NCI-H2081 treated with DMSO at 0.1 percent for 48 hours (cell line): ENCODE measurements around the gene NABP1.

Experiments used
- DNase-seq: peaks from one replicate; lab custom pipeline; 2025; lab: John Stamatoyannopoulos, UW

Gene NABP1

DNA sequence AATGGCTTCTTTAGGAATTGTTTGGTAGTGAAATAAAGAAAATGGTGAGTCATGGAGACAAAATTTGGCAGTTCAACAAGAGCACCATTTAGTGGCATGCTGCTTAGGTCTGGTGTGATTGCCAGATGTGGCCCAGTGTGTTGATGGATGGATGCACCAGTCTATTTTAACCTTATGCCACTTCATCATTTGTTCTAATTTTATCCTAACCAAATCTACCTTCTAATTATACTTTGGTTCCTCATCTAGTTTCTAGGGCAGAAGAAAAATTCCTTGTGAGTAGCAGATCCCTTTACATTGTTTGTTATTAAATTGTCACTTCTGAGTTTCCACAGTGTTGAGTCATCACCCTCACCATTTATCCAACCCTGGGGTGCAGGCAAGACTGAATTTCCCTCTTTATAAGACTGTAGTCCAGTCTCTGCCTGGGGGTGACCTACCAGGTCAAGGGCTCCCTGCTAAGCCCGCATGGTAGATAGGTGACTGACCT is 32.5 kb downstream of the NABP1 start:
- no peak for DNase-seq

DNA sequence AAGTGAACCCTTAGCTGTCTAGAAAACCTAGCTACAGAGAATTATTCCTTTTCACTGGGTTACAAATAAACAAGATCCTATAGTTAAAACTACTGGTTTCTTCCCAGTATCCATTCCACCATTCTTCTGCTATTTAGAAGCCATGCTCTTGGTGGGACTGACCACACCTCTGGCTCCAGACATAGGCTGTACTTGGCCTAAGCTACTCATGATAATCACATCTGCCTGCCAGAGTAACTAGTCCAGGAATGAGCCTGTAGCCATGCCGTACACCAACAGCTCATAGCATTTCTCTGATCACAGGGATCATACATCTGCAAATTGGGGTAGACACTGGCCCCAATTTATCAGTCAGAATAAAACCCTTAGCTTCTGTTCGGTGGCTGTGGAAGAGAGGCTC is 33.7 kb downstream of the NABP1 start:
- no peak for DNase-seq

DNA sequence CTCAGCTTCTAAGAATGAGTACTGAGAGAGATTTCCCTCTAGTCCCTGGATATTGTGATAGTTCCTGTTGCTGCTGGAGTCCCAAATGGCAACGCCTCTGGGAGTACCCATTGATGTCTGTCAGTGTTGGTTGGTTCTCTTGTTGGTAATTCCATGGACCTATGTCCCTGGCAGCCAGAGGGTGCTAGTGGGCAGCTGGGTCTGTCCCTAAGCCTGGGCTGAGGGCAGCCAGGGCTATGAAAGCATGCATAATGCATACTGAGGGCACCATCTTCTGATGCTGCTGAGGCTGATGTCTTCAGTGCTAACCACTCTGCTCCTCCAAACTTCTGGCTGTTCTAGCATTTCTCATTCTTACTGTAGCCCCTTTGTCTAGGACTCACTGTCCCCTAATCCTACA is 35.9 kb downstream of the NABP1 start:
- no peak for DNase-seq

DNA sequence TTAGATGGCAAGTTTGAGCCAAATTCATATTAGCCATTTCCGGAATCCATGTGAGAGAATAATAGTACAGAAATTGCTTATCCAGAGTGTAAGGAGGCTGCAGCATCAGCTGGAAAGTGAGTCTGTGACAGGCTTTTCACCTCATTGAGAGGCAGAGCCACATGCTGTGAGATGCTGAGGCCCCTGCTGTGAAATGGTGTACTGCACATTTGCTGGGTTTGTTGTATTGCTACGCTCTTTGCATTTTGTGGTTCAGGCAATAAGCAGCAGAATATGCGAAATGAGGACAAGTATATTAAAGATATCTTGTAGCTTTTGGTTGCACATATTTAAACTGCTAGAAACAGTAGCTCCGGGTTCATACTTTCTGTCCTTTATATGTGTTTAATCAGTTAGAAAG is 37.0 kb downstream of the NABP1 start:
- no peak for DNase-seq

DNA sequence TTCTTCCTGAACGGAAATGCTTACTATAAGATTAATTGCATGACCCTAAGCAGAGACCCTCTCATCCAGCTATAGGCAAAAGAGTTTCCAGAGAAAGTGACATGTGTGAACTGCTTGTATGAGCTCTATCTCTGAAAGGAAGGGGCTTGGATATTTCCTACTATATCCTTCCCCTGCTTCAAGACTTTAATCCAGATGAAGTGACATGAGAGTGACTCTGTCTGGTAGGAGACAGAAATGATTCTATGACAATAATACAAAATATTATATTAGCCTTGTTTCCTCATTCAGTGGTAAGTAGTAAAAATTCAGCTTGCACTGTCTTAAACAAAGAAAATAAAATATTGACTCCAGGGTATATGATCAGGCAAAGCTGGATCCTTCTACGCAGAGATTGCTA is 37.5 kb downstream of the NABP1 start:
- no peak for DNase-seq

DNA sequence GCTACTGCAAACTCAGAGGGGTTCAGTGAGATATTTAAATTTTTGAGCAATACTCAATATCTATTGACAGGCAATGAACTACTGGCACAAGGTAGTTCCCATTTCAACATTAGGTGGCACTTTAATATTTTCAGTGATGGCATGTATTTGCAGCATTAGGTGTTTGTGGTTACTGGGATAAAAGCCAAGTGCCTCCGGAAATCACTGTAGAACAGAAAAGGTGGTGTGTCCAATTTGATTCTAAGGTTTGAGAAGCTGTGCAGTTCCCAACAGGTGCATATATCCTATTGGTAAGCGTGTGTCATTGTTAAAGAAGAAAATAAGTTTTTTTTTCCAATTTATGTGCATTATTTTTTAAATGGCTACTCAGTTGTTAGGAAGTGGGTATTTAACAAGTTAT is 41.3 kb downstream of the NABP1 start:
- no peak for DNase-seq

DNA sequence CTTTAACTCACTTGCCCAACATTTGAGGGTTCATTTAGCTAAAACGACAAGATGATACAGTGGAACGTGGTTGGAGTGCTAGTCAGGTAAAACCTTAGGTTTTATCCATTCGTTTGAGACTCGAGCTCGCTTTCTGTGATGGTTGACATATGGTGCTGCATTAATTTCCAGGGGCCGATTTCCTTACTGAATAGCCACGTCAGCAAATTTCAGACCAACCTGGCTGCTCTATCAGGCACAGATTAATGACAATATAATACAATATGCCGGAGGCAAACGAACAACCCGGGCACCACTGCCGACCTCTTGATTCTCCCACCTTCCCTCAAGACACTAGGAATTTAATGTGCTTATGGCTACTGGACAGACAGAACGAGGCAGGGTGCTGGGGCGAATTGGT is 42.0 kb downstream of the NABP1 start:
- no peak for DNase-seq

DNA sequence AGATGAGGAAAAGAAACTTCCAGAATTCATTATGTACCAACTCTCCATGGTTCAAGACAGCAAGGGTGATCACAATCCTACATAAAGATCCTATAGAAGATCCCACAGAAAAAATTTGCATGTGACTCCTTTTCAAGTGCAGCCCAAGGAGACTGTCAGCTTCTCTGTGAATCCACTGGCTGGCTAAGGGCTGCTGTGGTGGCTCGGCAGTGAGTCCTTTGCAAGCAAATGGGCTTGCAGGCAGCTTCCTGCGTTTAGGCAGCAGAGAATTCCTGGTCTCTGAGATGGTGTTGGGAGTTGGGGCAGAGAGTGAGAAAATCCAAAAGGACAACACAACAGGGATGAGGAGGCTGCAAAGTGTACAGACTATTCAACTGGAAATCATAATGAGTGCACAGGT is 43.4 kb downstream of the NABP1 start:
- no peak for DNase-seq

DNA sequence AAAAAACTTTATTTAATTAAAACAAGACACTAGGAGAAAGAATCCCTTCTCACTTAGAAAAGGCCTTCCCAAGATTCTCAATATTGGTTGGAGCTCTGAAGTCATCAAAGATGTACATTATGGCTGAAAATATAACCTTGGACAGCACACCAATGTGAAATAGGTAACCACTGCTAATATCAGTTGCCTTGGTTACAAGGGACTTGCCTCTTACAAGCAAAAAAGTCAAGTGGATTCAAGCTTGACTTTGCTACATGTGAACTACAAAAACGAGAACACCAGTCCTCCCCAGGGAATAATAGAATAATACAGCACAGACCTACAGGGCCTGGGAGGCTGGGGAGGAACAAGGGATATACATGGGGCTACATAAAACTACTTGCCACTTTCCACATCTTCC is 46.1 kb downstream of the NABP1 start:
- DNase-seq = no peak

DNA sequence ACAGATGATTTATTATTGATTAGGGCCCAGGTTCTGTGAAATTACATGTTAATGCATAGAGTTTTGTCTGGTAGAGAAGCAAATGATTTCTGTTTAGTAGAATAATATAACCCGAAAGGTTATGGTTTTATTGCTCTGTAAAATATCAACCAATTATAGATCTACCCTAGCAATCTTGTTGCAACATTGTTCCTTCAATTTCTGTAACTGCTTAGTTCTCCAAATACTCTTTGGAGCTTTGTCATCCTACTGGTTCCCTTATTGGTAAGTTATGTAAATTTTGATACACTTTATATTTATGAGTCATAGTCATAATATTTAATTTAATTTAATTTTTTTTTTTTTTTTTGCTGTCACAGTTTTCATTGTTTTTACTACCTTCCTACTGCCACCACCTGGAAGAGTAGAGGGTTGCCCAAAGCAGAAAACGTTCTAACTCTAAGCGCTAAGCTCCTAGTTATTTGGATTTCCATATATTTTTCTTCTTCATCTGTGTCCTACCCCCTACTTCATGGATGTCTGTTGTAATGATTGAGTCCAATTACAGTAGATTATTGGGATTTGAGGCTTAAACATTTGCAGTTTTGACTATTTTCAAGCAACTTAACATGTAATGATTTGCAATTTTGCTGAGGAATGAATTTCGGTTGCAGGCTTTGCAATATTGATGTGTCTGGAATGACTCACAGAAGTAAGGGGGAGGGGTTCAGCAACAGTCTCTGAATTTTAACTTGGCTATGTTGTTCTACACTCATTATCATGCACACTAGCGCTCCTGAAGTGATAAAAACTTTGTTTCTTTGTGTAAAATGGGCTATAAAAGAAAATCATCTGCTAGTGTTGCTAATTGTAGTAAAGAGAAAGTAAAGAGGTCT is 51.1 kb downstream of the NABP1 start:
- no peak for DNase-seq

DNA sequence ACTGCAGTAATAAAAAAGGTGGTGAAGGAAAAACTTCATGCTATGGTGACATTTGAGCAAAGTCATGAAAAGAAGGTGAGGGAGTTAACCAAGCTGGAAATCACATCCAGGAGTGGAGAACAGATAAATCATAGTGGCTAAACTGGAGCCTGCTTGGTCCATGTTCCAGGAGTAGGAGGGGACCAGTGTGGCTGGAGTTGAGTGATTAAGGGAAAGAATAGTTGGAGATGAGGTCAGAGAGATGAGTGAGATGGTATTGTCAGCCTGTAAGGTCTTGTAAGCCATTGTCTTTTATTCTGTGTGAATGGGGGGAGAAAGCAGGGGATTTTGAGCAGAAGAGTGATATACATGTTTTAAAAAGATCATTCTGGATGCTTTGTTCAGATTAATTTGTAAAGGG is 52.3 kb downstream of the NABP1 start:
- no peak for DNase-seq
